Measurements from ENCODE around the gene SYCP2.
"Not testable (repeated sequence)": the region's sequence is repeated elsewhere in the genome, so short reads cannot be mapped to it uniquely, and the experiment has no call there.

SYCP2 gene

GRCh38 chr20:59863058-59863457, 70.4 kb downstream of the SYCP2 start:
- H2AFZ ChIP-seq (ENCODE audit: low read depth, low read length), result no peak overlapping the region
- TF ChIP-seq EZH2phosphoT487 (IDR thresholded peaks at IDR 0.05; ENCODE audit: low read depth) (no peak), CTCF (IDR thresholded peaks at IDR 0.05; ENCODE audit: low read depth, low read length) (no peak)
- H3K27me3 ChIP-seq (ENCODE audit: low read depth, low read length), result peaks cover 47% of the 10 kb centered on the region
- no peak overlapping the region for H3K9ac ChIP-seq (ENCODE audit: low read length)
- no peaks in the 10 kb centered on the region for H4K20me1 ChIP-seq (ENCODE audit: insufficient read depth, low read length)
- H3K36me3 ChIP-seq (replicated peaks; ENCODE audit: low read depth, low read length), result no peaks in the 10 kb centered on the region
- H3K4me3 ChIP-seq (ENCODE audit: low read length), result no peak overlapping the region
- H3K4me2 ChIP-seq (ENCODE audit: low read length), result no peak overlapping the region
- H3K9me3 ChIP-seq (ENCODE audit: insufficient read depth, low read length), result no peaks in the 10 kb centered on the region
- H3K4me1 ChIP-seq (ENCODE audit: low read length), result no peaks in the 10 kb centered on the region
- H3K27ac ChIP-seq (ENCODE audit: low read length), result no peak overlapping the region
- H3K79me2 ChIP-seq (ENCODE audit: low read length), result no peaks in the 10 kb centered on the region

- H3K9me3 ChIP-seq (ENCODE audit: insufficient read depth, low read length), result no peaks in the 10 kb centered on the region
- peaks cover 34% of the 10 kb centered on the region for H3K27me3 ChIP-seq (ENCODE audit: low read depth, low read length)
- H3K27ac ChIP-seq (ENCODE audit: low read length), result no peak overlapping the region
- H3K9ac ChIP-seq (ENCODE audit: low read length), result no peak overlapping the region
- no peaks in the 10 kb centered on the region for H3K36me3 ChIP-seq (replicated peaks; ENCODE audit: low read depth, low read length)
- no peaks in the 10 kb centered on the region for H3K79me2 ChIP-seq (ENCODE audit: low read length)
- TF ChIP-seq CTCF (IDR thresholded peaks at IDR 0.05; ENCODE audit: low read depth, low read length) (no peak), EZH2phosphoT487 (IDR thresholded peaks at IDR 0.05; ENCODE audit: low read depth) (no peak)
- no peak overlapping the region for H2AFZ ChIP-seq (ENCODE audit: low read depth, low read length)
- no peaks in the 10 kb centered on the region for H3K4me1 ChIP-seq (ENCODE audit: low read length)
- no peak overlapping the region for H3K4me2 ChIP-seq (ENCODE audit: low read length)
- no peak overlapping the region for H3K4me3 ChIP-seq (ENCODE audit: low read length)
- H4K20me1 ChIP-seq (ENCODE audit: insufficient read depth, low read length), result no peaks in the 10 kb centered on the region
Observed at GRCh38 chr20:59861401-59861800, 72.0 kb downstream of the SYCP2 start.

- no peak overlapping the region for H3K4me2 ChIP-seq (ENCODE audit: low read length)
- H4K20me1 ChIP-seq (ENCODE audit: insufficient read depth, low read length), result no peaks in the 10 kb centered on the region
- H3K36me3 ChIP-seq (replicated peaks; ENCODE audit: low read depth, low read length), result no peaks in the 10 kb centered on the region
- H3K4me1 ChIP-seq (ENCODE audit: low read length), result no peaks in the 10 kb centered on the region
- peaks cover 23% of the 10 kb centered on the region for H3K27me3 ChIP-seq (ENCODE audit: low read depth, low read length)
- no peaks in the 10 kb centered on the region for H3K9me3 ChIP-seq (ENCODE audit: insufficient read depth, low read length)
- no peak overlapping the region for H3K4me3 ChIP-seq (ENCODE audit: low read length)
- no peaks in the 10 kb centered on the region for H3K79me2 ChIP-seq (ENCODE audit: low read length)
- H3K27ac ChIP-seq (ENCODE audit: low read length), result no peak overlapping the region
- no peak overlapping the region for H2AFZ ChIP-seq (ENCODE audit: low read depth, low read length)
- TF ChIP-seq EZH2phosphoT487 (IDR thresholded peaks at IDR 0.05; ENCODE audit: low read depth), result no peak
- no peak for TF ChIP-seq CTCF (IDR thresholded peaks at IDR 0.05; ENCODE audit: low read depth, low read length)
- H3K9ac ChIP-seq (ENCODE audit: low read length), result no peak overlapping the region
Observed at GRCh38 chr20:59858425-59858824, 75.0 kb downstream of the SYCP2 start.

- H3K36me3 ChIP-seq (replicated peaks; ENCODE audit: low read depth, low read length), result no peaks in the 10 kb centered on the region
- H4K20me1 ChIP-seq (ENCODE audit: insufficient read depth, low read length), result no peaks in the 10 kb centered on the region
- H3K79me2 ChIP-seq (ENCODE audit: low read length), result no peaks in the 10 kb centered on the region
- TF ChIP-seq EZH2phosphoT487 (IDR thresholded peaks at IDR 0.05; ENCODE audit: low read depth) (no peak), CTCF (IDR thresholded peaks at IDR 0.05; ENCODE audit: low read depth, low read length) (no peak)
- no peaks in the 10 kb centered on the region for H3K4me1 ChIP-seq (ENCODE audit: low read length)
- no peak overlapping the region for H2AFZ ChIP-seq (ENCODE audit: low read depth, low read length)
- H3K27ac ChIP-seq (ENCODE audit: low read length), result no peak overlapping the region
- H3K27me3 ChIP-seq (ENCODE audit: low read depth, low read length), result peaks cover 23% of the 10 kb centered on the region
- no peak overlapping the region for H3K4me3 ChIP-seq (ENCODE audit: low read length)
- no peaks in the 10 kb centered on the region for H3K9me3 ChIP-seq (ENCODE audit: insufficient read depth, low read length)
- no peak overlapping the region for H3K4me2 ChIP-seq (ENCODE audit: low read length)
- H3K9ac ChIP-seq (ENCODE audit: low read length), result no peak overlapping the region
Observed at GRCh38 chr20:59857966-59858365, 75.5 kb downstream of the SYCP2 start.

- not testable (repeated sequence) for H3K4me1 ChIP-seq (ENCODE audit: low read length)
Observed at GRCh38 chr20:59856941-59857340, 76.5 kb downstream of the SYCP2 start.

GRCh38 chr20:59856526-59856925, 76.9 kb downstream of the SYCP2 start:
- H3K9ac ChIP-seq (ENCODE audit: low read length); H3K27ac ChIP-seq (ENCODE audit: low read length); H2AFZ ChIP-seq (ENCODE audit: low read depth, low read length); H4K20me1 ChIP-seq (ENCODE audit: insufficient read depth, low read length); H3K36me3 ChIP-seq (replicated peaks; ENCODE audit: low read depth, low read length); H3K4me1 ChIP-seq (ENCODE audit: low read length); H3K4me2 ChIP-seq (ENCODE audit: low read length); H3K4me3 ChIP-seq (ENCODE audit: low read length); H3K9me3 ChIP-seq (ENCODE audit: insufficient read depth, low read length); H3K79me2 ChIP-seq (ENCODE audit: low read length): not testable (repeated sequence)
- peaks cover 16% of the 10 kb centered on the region for H3K27me3 ChIP-seq (ENCODE audit: low read depth, low read length)

More at GRCh38 chr20:59856941-59857340, 76.5 kb downstream of the SYCP2 start:
- H3K79me2 ChIP-seq (ENCODE audit: low read length); H3K36me3 ChIP-seq (replicated peaks; ENCODE audit: low read depth, low read length); H3K4me3 ChIP-seq (ENCODE audit: low read length); H4K20me1 ChIP-seq (ENCODE audit: insufficient read depth, low read length); H2AFZ ChIP-seq (ENCODE audit: low read depth, low read length); H3K27ac ChIP-seq (ENCODE audit: low read length); H3K9ac ChIP-seq (ENCODE audit: low read length); H3K9me3 ChIP-seq (ENCODE audit: insufficient read depth, low read length); H3K4me2 ChIP-seq (ENCODE audit: low read length): not testable (repeated sequence)
- H3K27me3 ChIP-seq (ENCODE audit: low read depth, low read length), result peaks cover 20% of the 10 kb centered on the region
